Left hindlimb (tissue), 1 donor: ENCODE measurements around the gene FSIP1.

Experiments used
- DNase-seq: peaks from one replicate; pipeline ENCODE4 v3.0.0-alpha.2; 2018

FSIP1 gene

GRCh38 chr15:39580485-39581241 lies 202.0 kb downstream of the FSIP1 start, which contains the start of gene THBS1:
Gene THBS1 (plus strand): TSS chr15:39581079. CDS start chr15:39581858, 779 bp downstream.
- DNase-seq, result peak; percentile 98

GRCh38 chr15:39580117-39580484 lies 202.5 kb downstream of the FSIP1 start:
- DNase-seq, result peak; percentile 97

GRCh38 chr15:39579487-39580116 lies 203.0 kb downstream of the FSIP1 start:
- peak; percentile 85 for DNase-seq

- DNase-seq, result no peak
Observed at GRCh38 chr15:39578851-39579486, 203.7 kb downstream of the FSIP1 start.

GRCh38 chr15:39575180-39575579 lies 207.5 kb downstream of the FSIP1 start:
- DNase-seq, result no peak

- DNase-seq, result no peak
Observed at GRCh38 chr15:39574427-39574826, 208.2 kb downstream of the FSIP1 start.

GRCh38 chr15:39573844-39574243 lies 208.8 kb downstream of the FSIP1 start:
- no peak for DNase-seq

GRCh38 chr15:39573287-39573686 lies 209.4 kb downstream of the FSIP1 start:
- no peak for DNase-seq

GRCh38 chr15:39565851-39566250 lies 216.8 kb downstream of the FSIP1 start:
- DNase-seq, result no peak

- DNase-seq, result no peak
Observed at GRCh38 chr15:39564972-39565665, 217.5 kb downstream of the FSIP1 start.

GRCh38 chr15:39558421-39558820 lies 224.2 kb downstream of the FSIP1 start:
- DNase-seq, result no peak

- DNase-seq, result no peak
Observed at GRCh38 chr15:39556461-39556860, 226.2 kb downstream of the FSIP1 start.

GRCh38 chr15:39555885-39556284 lies 226.8 kb downstream of the FSIP1 start:
- no peak for DNase-seq

GRCh38 chr15:39554746-39555387 lies 227.8 kb downstream of the FSIP1 start:
- no peak for DNase-seq

GRCh38 chr15:39553947-39554693 lies 228.5 kb downstream of the FSIP1 start:
- no peak for DNase-seq

GRCh38 chr15:39552556-39552955 lies 230.1 kb downstream of the FSIP1 start:
- DNase-seq, result no peak

GRCh38 chr15:39551476-39551875 lies 231.2 kb downstream of the FSIP1 start:
- no peak for DNase-seq
